ENCODE results near the gene NLRC3. TPM values are rescaled to one million over a fixed set of nuclear protein-coding genes. Genes with fewer than 3 reads are reported as not detected.

NLRC3 gene
- total RNA-seq, 1 experiment from 2014 or later, result 0.09 TPM

DNA sequence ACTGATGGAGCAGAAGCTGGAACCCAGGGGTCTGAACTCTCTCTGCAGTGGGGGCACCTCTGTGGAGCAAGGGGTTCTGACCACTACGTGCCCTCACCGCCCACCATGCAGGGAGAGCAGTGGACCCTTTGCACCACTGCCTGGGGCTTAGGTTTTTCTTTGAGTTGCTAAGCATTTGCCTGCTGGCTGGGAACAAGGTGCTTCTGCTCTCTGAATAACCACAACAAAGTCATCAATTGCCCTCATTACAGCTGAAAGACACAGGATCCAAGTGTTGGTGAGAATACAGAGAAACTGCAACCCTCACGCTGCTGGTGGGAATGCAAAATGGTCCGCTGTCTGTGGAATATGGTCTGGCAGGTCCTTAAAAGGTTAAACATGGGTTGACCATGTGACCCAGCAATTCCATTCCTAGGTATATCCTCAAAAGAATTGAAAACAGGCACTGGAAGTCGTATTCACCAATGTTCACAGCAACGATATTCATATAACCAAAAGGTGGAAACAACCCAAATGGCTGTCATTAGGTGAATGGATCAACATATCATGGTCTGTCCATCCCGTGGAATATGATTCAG lies 22.8 kb downstream of the NLRC3 start:
- no peak for TF ChIP-seq EZH2 (IDR thresholded peaks at IDR 0.05; ENCODE audit: borderline replicate concordance, low read depth, low read length, poor library complexity, severe bottlenecking)
- TF ChIP-seq, protein P1, sequence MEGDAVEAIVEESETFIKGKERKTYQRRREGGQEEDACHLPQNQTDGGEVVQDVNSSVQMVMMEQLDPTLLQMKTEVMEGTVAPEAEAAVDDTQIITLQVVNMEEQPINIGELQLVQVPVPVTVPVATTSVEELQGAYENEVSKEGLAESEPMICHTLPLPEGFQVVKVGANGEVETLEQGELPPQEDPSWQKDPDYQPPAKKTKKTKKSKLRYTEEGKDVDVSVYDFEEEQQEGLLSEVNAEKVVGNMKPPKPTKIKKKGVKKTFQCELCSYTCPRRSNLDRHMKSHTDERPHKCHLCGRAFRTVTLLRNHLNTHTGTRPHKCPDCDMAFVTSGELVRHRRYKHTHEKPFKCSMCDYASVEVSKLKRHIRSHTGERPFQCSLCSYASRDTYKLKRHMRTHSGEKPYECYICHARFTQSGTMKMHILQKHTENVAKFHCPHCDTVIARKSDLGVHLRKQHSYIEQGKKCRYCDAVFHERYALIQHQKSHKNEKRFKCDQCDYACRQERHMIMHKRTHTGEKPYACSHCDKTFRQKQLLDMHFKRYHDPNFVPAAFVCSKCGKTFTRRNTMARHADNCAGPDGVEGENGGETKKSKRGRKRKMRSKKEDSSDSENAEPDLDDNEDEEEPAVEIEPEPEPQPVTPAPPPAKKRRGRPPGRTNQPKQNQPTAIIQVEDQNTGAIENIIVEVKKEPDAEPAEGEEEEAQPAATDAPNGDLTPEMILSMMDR (conservative IDR thresholded peaks at IDR 0.05; ENCODE audit: low read depth, low read length), result no peak
- DNase-seq (ENCODE audit: low spot score), result no peak
- ChIA-PET CTCF (no interaction called here), POLR2A (ENCODE audit: low non-redundant PET) (no interaction called here)
- no TSS peak for BruUV-seq (replicated peaks)
- Histone ChIP-seq H3K9me3 (ENCODE audit: low read depth, low read length, poor library complexity, severe bottlenecking) (no peaks in the 10 kb centered on the region), H3K4me1 (ENCODE audit: insufficient read depth, low read length, poor library complexity, severe bottlenecking) (no peaks in the 10 kb centered on the region), H3K27me3 (replicated peaks; ENCODE audit: insufficient read depth, low read depth, low read length, poor library complexity) (no peaks in the 10 kb centered on the region), H3K27ac (ENCODE audit: low read depth, low read length, poor library complexity, severe bottlenecking) (no peak overlapping the region), H3K4me3 (ENCODE audit: low read depth, low read length, poor library complexity, severe bottlenecking) (no peak overlapping the region), H3K36me3 (ENCODE audit: insufficient read depth, low read length, poor library complexity, severe bottlenecking) (no peaks in the 10 kb centered on the region)
- intact Hi-C loops (cut with micrococcal nuclease; ENCODE audit: unreplicated experiment), result no loop called here

DNA sequence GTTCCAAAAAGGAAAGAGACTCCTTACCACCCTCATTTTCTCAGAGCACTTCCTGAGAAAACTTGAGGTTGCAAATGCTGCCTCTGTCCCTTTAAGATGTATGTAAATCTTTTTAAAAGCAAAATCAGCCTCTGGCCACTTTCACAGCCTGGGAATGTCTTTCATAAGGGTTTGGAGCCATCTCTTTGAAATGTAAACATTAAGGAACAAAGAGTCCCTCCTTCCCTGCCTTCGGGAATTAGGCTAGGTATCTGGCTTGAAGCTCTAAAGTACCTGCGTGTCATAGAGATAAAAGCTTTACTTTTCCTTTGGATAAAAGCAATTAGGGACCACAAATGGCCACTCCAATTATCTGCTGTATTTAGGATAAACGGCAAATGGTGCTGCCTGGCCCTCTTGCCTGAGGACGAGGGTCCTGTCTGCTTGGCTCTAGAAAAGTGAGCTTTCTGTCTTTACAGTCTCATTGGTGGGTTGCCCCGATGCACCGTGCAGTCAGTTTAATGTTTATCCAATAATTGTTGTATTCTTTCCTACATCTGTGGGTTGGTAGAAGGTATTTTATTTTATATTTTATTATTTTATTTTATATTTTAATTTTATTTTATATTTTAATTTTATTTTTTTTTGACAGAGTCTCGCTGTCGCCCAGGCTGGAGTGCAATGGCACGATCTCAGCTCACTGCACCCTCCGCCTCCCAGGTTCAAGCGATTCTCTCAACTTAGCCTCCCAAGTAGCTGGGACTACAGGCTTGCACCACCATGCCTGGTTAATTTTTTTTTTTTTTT lies 23.9 kb downstream of the NLRC3 start:
- Histone ChIP-seq H3K27me3 (replicated peaks; ENCODE audit: insufficient read depth, low read depth, low read length, poor library complexity) (no peaks in the 10 kb centered on the region), H3K36me3 (ENCODE audit: insufficient read depth, low read length, poor library complexity, severe bottlenecking) (no peaks in the 10 kb centered on the region), H3K4me1 (ENCODE audit: insufficient read depth, low read length, poor library complexity, severe bottlenecking) (no peaks in the 10 kb centered on the region), H3K4me3 (ENCODE audit: low read depth, low read length, poor library complexity, severe bottlenecking) (no peak overlapping the region), H3K9me3 (ENCODE audit: low read depth, low read length, poor library complexity, severe bottlenecking) (no peaks in the 10 kb centered on the region), H3K27ac (ENCODE audit: low read depth, low read length, poor library complexity, severe bottlenecking) (no peak overlapping the region)
- intact Hi-C loops (cut with micrococcal nuclease; ENCODE audit: unreplicated experiment), result no loop called here
- ChIA-PET POLR2A (ENCODE audit: low non-redundant PET) (no interaction called here), CTCF (no interaction called here)
- DNase-seq (ENCODE audit: low spot score), result no peak
- TF ChIP-seq EZH2 (IDR thresholded peaks at IDR 0.05; ENCODE audit: borderline replicate concordance, low read depth, low read length, poor library complexity, severe bottlenecking), result no peak
- TF ChIP-seq, protein P1 (conservative IDR thresholded peaks at IDR 0.05; ENCODE audit: low read depth, low read length), result no peak
- BruUV-seq (replicated peaks), result no TSS peak

DNA sequence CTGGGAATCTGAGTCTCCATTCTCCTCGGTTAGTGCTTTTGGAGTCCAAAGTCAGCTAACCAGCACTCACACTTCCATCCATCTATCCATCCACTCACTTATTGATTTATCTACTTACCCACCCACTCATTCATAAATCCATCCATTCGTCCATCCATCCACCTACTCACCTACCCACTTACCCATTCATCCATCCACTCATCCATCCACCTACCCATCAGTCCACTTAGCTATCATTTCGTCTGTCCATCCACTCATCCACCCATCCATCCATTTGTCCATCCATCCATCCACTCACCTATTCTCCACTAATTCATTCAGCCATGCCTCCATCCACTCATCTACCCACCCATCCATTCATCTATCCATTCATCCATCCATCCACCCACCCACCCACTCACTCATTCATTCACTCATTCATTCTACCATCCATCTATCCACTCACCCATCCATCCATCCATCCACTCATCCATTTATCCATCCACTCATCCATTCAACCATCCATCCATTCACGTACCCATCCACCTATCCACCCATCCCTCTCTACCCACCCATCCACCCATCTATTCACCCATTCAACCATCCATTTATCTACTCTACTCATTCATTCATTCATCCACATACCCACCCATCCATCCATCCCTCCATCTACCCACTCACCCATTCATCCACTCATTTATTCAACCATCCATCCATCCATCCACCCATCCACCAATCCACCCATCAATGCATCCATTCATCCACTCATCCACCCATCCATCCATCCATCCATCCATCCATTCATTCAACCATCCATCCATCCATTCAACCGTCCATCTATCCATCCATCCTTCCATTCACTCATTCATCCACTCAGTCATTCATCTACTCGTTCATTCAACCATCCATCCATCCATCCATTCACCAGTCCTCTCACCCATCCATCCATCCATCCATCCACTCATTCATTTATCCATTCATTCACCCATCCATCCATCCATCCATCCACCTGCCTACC lies 26.1 kb downstream of the NLRC3 start:
- H3K4me1 ChIP-seq (ENCODE audit: insufficient read depth, low read length, poor library complexity, severe bottlenecking), result no peaks in the 10 kb centered on the region
- no peaks in the 10 kb centered on the region for H3K9me3 ChIP-seq (ENCODE audit: low read depth, low read length, poor library complexity, severe bottlenecking)
- no peak for DNase-seq (ENCODE audit: low spot score)
- POLR2A ChIA-PET (ENCODE audit: low non-redundant PET), result no interaction called here
- CTCF ChIA-PET, result no interaction called here
- no peaks in the 10 kb centered on the region for H3K27me3 ChIP-seq (replicated peaks; ENCODE audit: insufficient read depth, low read depth, low read length, poor library complexity)
- TF ChIP-seq EZH2 (IDR thresholded peaks at IDR 0.05; ENCODE audit: borderline replicate concordance, low read depth, low read length, poor library complexity, severe bottlenecking), result no peak
- TF ChIP-seq, protein P1 (conservative IDR thresholded peaks at IDR 0.05; ENCODE audit: low read depth, low read length), result no peak
- H3K4me3 ChIP-seq (ENCODE audit: low read depth, low read length, poor library complexity, severe bottlenecking), result no peak overlapping the region
- no peak overlapping the region for H3K27ac ChIP-seq (ENCODE audit: low read depth, low read length, poor library complexity, severe bottlenecking)
- intact Hi-C loops (cut with micrococcal nuclease; ENCODE audit: unreplicated experiment), result no loop called here
- no TSS peak for BruUV-seq (replicated peaks)
- H3K36me3 ChIP-seq (ENCODE audit: insufficient read depth, low read length, poor library complexity, severe bottlenecking), result no peaks in the 10 kb centered on the region
